ENCODE results near the gene RIPK4.

The RIPK4 gene

GRCh38 chr21:41781050-41781410 is 14.2 kb upstream of the RIPK4 start:
- no peak for DNase-seq (ENCODE audit: insufficient read length, low spot score)
- FAIRE-seq = no peak
- TF ChIP-seq POLR2A (IDR thresholded peaks at IDR 0.05; ENCODE audit: low read depth, low read length) = no peak

GRCh38 chr21:41780337-41781049 is 13.6 kb upstream of the RIPK4 start:
- TF ChIP-seq POLR2A (IDR thresholded peaks at IDR 0.05; ENCODE audit: low read depth, low read length) = no peak
- DNase-seq (ENCODE audit: insufficient read length, low spot score) = no peak
- no peak for FAIRE-seq

GRCh38 chr21:41779659-41780058 is 12.8 kb upstream of the RIPK4 start:
- no peak for TF ChIP-seq POLR2A (IDR thresholded peaks at IDR 0.05; ENCODE audit: low read depth, low read length)
- DNase-seq (ENCODE audit: insufficient read length, low spot score) = no peak
- no peak for FAIRE-seq

- TF ChIP-seq POLR2A (IDR thresholded peaks at IDR 0.05; ENCODE audit: low read depth, low read length) = no peak
- FAIRE-seq (no peak), DNase-seq (ENCODE audit: insufficient read length, low spot score) (no peak)
Measured at GRCh38 chr21:41778930-41779600, 12.2 kb upstream of the RIPK4 start.

GRCh38 chr21:41777951-41778815 is 11.3 kb upstream of the RIPK4 start:
- FAIRE-seq (no peak), DNase-seq (ENCODE audit: insufficient read length, low spot score) (peak; percentile 89)
- no peak for TF ChIP-seq POLR2A (IDR thresholded peaks at IDR 0.05; ENCODE audit: low read depth, low read length)

- TF ChIP-seq POLR2A (IDR thresholded peaks at IDR 0.05; ENCODE audit: low read depth, low read length) = no peak
- FAIRE-seq (no peak), DNase-seq (ENCODE audit: insufficient read length, low spot score) (no peak)
Measured at GRCh38 chr21:41776778-41777177, 9.9 kb upstream of the RIPK4 start.

- FAIRE-seq = no peak
- DNase-seq (ENCODE audit: insufficient read length, low spot score) = no peak
- no peak for TF ChIP-seq POLR2A (IDR thresholded peaks at IDR 0.05; ENCODE audit: low read depth, low read length)
Measured at GRCh38 chr21:41775149-41775472, 8.3 kb upstream of the RIPK4 start.

GRCh38 chr21:41774467-41775148 is 7.8 kb upstream of the RIPK4 start:
- TF ChIP-seq POLR2A (IDR thresholded peaks at IDR 0.05; ENCODE audit: low read depth, low read length) = no peak
- DNase-seq (ENCODE audit: insufficient read length, low spot score) (no peak), FAIRE-seq (no peak)

GRCh38 chr21:41772351-41773080 is 5.7 kb upstream of the RIPK4 start:
- no peak for FAIRE-seq
- TF ChIP-seq POLR2A (IDR thresholded peaks at IDR 0.05; ENCODE audit: low read depth, low read length) = no peak

GRCh38 chr21:41771625-41771945 is 4.7 kb upstream of the RIPK4 start:
- no peak for TF ChIP-seq POLR2A (IDR thresholded peaks at IDR 0.05; ENCODE audit: low read depth, low read length)
- DNase-seq (ENCODE audit: insufficient read length, low spot score) (no peak), FAIRE-seq (no peak)

More at GRCh38 chr21:41772351-41773080, 5.7 kb upstream of the RIPK4 start:
- DNase-seq (ENCODE audit: insufficient read length, low spot score) = no peak

- DNase-seq (ENCODE audit: insufficient read length, low spot score) (no peak), FAIRE-seq (no peak)
- TF ChIP-seq POLR2A (IDR thresholded peaks at IDR 0.05; ENCODE audit: low read depth, low read length) = no peak
Measured at GRCh38 chr21:41770901-41771624, 4.2 kb upstream of the RIPK4 start.

- no peak for TF ChIP-seq POLR2A (IDR thresholded peaks at IDR 0.05; ENCODE audit: low read depth, low read length)
- DNase-seq (ENCODE audit: insufficient read length, low spot score) = no peak
- no peak for FAIRE-seq
Measured at GRCh38 chr21:41769933-41770332, 3.1 kb upstream of the RIPK4 start.

GRCh38 chr21:41769521-41769920 is 2.7 kb upstream of the RIPK4 start:
- TF ChIP-seq POLR2A (IDR thresholded peaks at IDR 0.05; ENCODE audit: low read depth, low read length) = no peak
- DNase-seq (ENCODE audit: insufficient read length, low spot score) = no peak
- no peak for FAIRE-seq

Measured in H54 (cell line).